Sigmoid colon (tissue), 3 donors: ENCODE measurements around the gene DNAAF5.
A peak's percentile ranks its signal among the peaks of the same experiment; 100 is the strongest.

Experiments used
- CTCF ChIP-seq, 4 experiments: fragments of 450-650 bp in 3 of 4; fragments of 200-600 bp in 1 of 4; IDR thresholded peaks; one replicate each; pipeline ENCODE4 v1.5.1; 2016 to 2019; ENCODE audit warnings: antibody characterized with exemption in 4 of 4, mild to moderate bottlenecking in 3 of 4, moderate library complexity in 2 of 4
- POLR2A ChIP-seq, 2 donors: fragments of 450-650 bp; IDR thresholded peaks; one replicate each; pipeline ENCODE4 v1.6.1; 2016; ENCODE audit warnings: antibody characterized with exemption in 2 of 2, mild to moderate bottlenecking in 2 of 2, moderate library complexity in 2 of 2

DNA sequence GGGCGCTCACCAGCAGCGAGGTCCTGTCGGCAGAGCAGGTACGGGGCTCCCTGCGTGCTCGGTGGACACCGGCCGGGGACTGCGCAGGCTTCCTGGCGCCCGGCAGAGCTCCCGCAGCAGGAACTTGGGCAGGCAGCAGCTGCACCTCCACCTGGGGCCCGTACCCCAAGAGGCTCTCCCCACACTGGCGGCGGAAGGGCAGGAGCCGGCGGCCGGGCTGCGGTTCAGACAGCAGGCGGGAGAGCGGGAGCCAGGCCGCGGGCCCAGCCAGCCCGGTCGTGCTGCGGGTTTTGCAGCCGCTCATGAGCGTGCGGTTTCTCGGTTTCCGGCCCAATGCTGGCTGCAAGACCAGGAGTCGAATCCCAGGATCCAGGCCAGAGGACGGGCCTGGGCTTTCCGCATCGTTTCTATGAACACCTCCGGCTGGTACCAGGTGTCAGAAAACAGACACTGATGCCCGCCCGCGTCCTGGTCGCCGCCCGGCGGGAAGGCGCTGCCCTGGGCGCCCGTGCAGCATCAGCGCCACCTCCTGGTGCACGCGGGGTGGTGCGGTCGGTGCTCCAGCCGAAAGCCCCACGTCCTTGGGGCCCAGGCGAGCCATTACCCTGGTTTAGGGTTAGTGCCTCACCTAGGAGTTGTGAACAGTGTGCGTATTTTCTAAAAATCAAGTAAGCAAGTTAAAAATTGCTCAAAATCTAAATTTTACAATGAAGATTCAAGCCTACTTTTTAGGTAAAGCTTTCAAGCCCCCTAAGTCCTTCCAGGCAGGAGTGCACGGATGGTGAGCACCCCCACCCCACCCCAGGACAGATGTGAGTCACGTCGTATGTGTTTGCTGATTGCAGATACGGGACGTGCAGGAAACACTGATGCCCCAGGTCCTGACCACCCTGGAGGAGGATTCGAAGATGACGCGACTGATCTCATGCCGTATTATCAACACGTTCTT lies 47.9 kb downstream of the DNAAF5 start:
- peak; percentile 87 to 98 (median 91) for TF ChIP-seq CTCF (IDR thresholded peaks at IDR 0.05)
- no peak for TF ChIP-seq POLR2A (IDR thresholded peaks at IDR 0.05)
